ENCODE results near the gene GCM1. TPM values are rescaled to one million over a fixed set of nuclear protein-coding genes. Genes with fewer than 3 reads are reported as not detected.

The GCM1 gene
- total and polyA plus RNA-seq, 4 donors, result 0.05 to 0.08 TPM; not detected in 2

- Histone ChIP-seq H3K9me3 (ENCODE audit: control insufficient read depth in 4 of 4, low read length in 3 of 4) (no peaks in the 10 kb centered on the region), H3K36me3 (ENCODE audit: control insufficient read depth in 4 of 4, insufficient read depth in 3 of 4, low read depth in 1 of 4, low read length in 3 of 4) (no peaks in the 10 kb centered on the region), H3K4me3 (ENCODE audit: low read depth in 1 of 3, low read length in 3 of 3) (no peak overlapping the region), H3K4me1 (ENCODE audit: control insufficient read depth in 4 of 4, insufficient read depth in 4 of 4, low read length in 3 of 4) (no peaks in the 10 kb centered on the region), H3K27me3 (ENCODE audit: control insufficient read depth in 4 of 4, insufficient read depth in 4 of 4, low read length in 3 of 4) (no peaks in the 10 kb centered on the region), H3K9ac (ENCODE audit: low read depth in 1 of 2, low read length in 2 of 2) (no peak overlapping the region), H3K27ac (ENCODE audit: low read depth in 1 of 2, low read length in 2 of 2) (no peak overlapping the region)
- 52% methylated on average over 3 of the region's 3 CpGs for WGBS
- DNase-seq (ENCODE audit: low spot score), result no peak
- TF ChIP-seq RXRA (IDR thresholded peaks at IDR 0.05) (no peak), JUND (IDR thresholded peaks at IDR 0.05) (no peak), FOXA1 (IDR thresholded peaks at IDR 0.05) (no peak), TAF1 (conservative IDR thresholded peaks at IDR 0.05) (no peak), MAX (IDR thresholded peaks at IDR 0.05) (no peak)
Observed at GRCh38 chr6:53143710-53144109, 4.9 kb downstream of the GCM1 start.

GRCh38 chr6:53142810-53143209 lies 5.8 kb downstream of the GCM1 start:
- H3K4me3 ChIP-seq (ENCODE audit: low read depth in 1 of 3, low read length in 3 of 3), result no peak overlapping the region
- no peak overlapping the region for H3K9ac ChIP-seq (ENCODE audit: low read depth in 1 of 2, low read length in 2 of 2)
- no peaks in the 10 kb centered on the region for H3K36me3 ChIP-seq (ENCODE audit: control insufficient read depth in 4 of 4, insufficient read depth in 3 of 4, low read depth in 1 of 4, low read length in 3 of 4)
- WGBS, result 85% methylated on average over 3 of the region's 3 CpGs
- no peaks in the 10 kb centered on the region for H3K4me1 ChIP-seq (ENCODE audit: control insufficient read depth in 4 of 4, insufficient read depth in 4 of 4, low read length in 3 of 4)
- no peaks in the 10 kb centered on the region for H3K9me3 ChIP-seq (ENCODE audit: control insufficient read depth in 4 of 4, low read length in 3 of 4)
- TF ChIP-seq ZBTB33 (IDR thresholded peaks at IDR 0.05) (no peak), REST (IDR thresholded peaks at IDR 0.05) (no peak), FOXA1 (IDR thresholded peaks at IDR 0.05) (no peak), RXRA (IDR thresholded peaks at IDR 0.05) (no peak), SP1 (IDR thresholded peaks at IDR 0.05) (no peak), HNF4G (IDR thresholded peaks at IDR 0.05) (no peak), MAX (IDR thresholded peaks at IDR 0.05) (no peak), ATF3 (IDR thresholded peaks at IDR 0.05) (no peak), GABPA (IDR thresholded peaks at IDR 0.05 in 1 of 2, conservative IDR thresholded peaks at IDR 0.05 in 1 of 2) (no peak), HNF4A (conservative IDR thresholded peaks at IDR 0.05) (no peak), FOXA2 (IDR thresholded peaks at IDR 0.05) (no peak)
- H3K27ac ChIP-seq (ENCODE audit: low read depth in 1 of 2, low read length in 2 of 2), result no peak overlapping the region
- no peak for DNase-seq (ENCODE audit: low spot score)
- H3K27me3 ChIP-seq (ENCODE audit: control insufficient read depth in 4 of 4, insufficient read depth in 4 of 4, low read length in 3 of 4), result no peaks in the 10 kb centered on the region

All from liver (tissue), 9 donors.